B cell (primary cell): ENCODE data around the gene GRID1. TPM values are rescaled to one million over a fixed set of nuclear protein-coding genes. Genes with fewer than 3 reads are reported as not detected.

ENCODE experiments used
- ATAC-seq: fragments of 200-7000 bp; cut with Tn5 transposase; one replicate; pipeline ENCODE4 v1.10.0; 2021; ENCODE audit warnings: low read depth, mild to moderate bottlenecking, moderate number of reproducible peaks, moderate library complexity
- CTCF ChIA-PET: fragments of 350-600 bp; sonication (Branson Sonifier 250); formaldehyde crosslinking; loops from one replicate; lab custom pipeline; 2021; ENCODE audit warnings: antibody characterized with exemption, inconsistent platforms; lab: Charles Lee
- POLR2A ChIA-PET: fragments of 350-600 bp; sonication (Branson Sonifier 250); formaldehyde crosslinking; loops from one replicate; lab custom pipeline; 2021; ENCODE audit warnings: antibody characterized with exemption; lab: Charles Lee
- DNase-seq: peaks from one replicate; pipeline ENCODE4 v3.0.0; 2013
- H2AFZ ChIP-seq: 2 replicates; pipeline ENCODE4 v1.6.1; 2012; ENCODE audit warnings: mild to moderate bottlenecking, low read depth, low read length; ENCODE audit not compliant: insufficient read depth, poor library complexity, severe bottlenecking
- H3K27ac ChIP-seq, 2 donors: 1 replicate in 1 of 2; 2 replicates in 1 of 2; pipeline ENCODE4 v1.5.1; 2012 to 2013; ENCODE audit warnings: low read length in 2 of 2, mild to moderate bottlenecking in 2 of 2, moderate library complexity in 1 of 2
- H3K27me3 ChIP-seq, 4 experiments: fragments of 200-600 bp in 1 of 4; sonication (generic) in 1 of 4; replicated peaks in 1 of 4; 1 replicate in 2 of 4; 2 replicates in 2 of 4; pipeline versions ENCODE4 v1.6.1 to v1.7.0; 2013 to 2016; ENCODE audit warnings: low read length in 3 of 4, mild to moderate bottlenecking in 2 of 4, mixed read lengths in 1 of 4, moderate library complexity in 1 of 4; ENCODE audit not compliant: insufficient read depth in 4 of 4, control insufficient read depth in 3 of 4; ENCODE audit errors: control extremely low read depth in 1 of 4
- H3K36me3 ChIP-seq, 2 experiments: replicated peaks in 1 of 2; 1 replicate in 1 of 2; 2 replicates in 1 of 2; pipeline versions ENCODE4 v1.6.1 to v1.7.1; 2013; ENCODE audit warnings: low read length in 1 of 2; ENCODE audit not compliant: insufficient read depth in 2 of 2, control insufficient read depth in 1 of 2; ENCODE audit errors: control extremely low read depth in 1 of 2, extremely low read depth in 1 of 2
- H3K4me1 ChIP-seq, 2 donors: fragments of 200-600 bp in 1 of 2; sonication (generic) in 1 of 2; 1 replicate in 1 of 2; 2 replicates in 1 of 2; pipeline versions ENCODE4 v1.5.1 to v1.6.1; 2013 to 2017; ENCODE audit warnings: low read length in 2 of 2; ENCODE audit not compliant: control insufficient read depth in 2 of 2, insufficient read depth in 2 of 2
- H3K4me2 ChIP-seq: replicated peaks from 2 replicates; pipeline ENCODE3; 2012; ENCODE audit warnings: mild to moderate bottlenecking, low read depth, low read length; ENCODE audit not compliant: poor library complexity, severe bottlenecking
- H3K4me3 ChIP-seq, 5 experiments: fragments of 200-600 bp in 1 of 5; sonication (generic) in 1 of 5; 1 replicate in 3 of 5; 2 replicates in 2 of 5; pipeline versions ENCODE4 v1.5.1 to v1.7.0; 2011 to 2016; ENCODE audit warnings: low read length in 4 of 5, mild to moderate bottlenecking in 4 of 5, low read depth in 2 of 5, control low read depth in 1 of 5, moderate library complexity in 1 of 5; ENCODE audit not compliant: insufficient read depth in 1 of 5; ENCODE audit errors: control extremely low read depth in 1 of 5, extremely low read depth in 1 of 5
- H3K79me2 ChIP-seq: fragments of 200-600 bp; sonication (generic); one replicate; pipeline ENCODE4 v1.6.0; 2016; ENCODE audit warnings: low read length; ENCODE audit not compliant: control insufficient read depth, insufficient read depth
- H3K9ac ChIP-seq: fragments of 200-600 bp; sonication (generic); 2 replicates; pipeline ENCODE4 v1.6.1; 2017; ENCODE audit warnings: mild to moderate bottlenecking, low read length, moderate library complexity
- H3K9me3 ChIP-seq, 3 donors: one replicate each; pipeline versions ENCODE4 v1.6.1 to v1.7.1; 2013; ENCODE audit warnings: low read length in 2 of 3; ENCODE audit not compliant: control insufficient read depth in 2 of 3, insufficient read depth in 1 of 3; ENCODE audit errors: control extremely low read depth in 1 of 3
- H4K20me1 ChIP-seq: 2 replicates; pipeline ENCODE4 v1.6.0; 2012; ENCODE audit warnings: mild to moderate bottlenecking, low read length; ENCODE audit not compliant: insufficient read depth, control insufficient read depth, poor library complexity, severe bottlenecking
- H3K27ac Mint-ChIP-seq: one replicate; pipeline ENCODE4 v1.8.0; 2021; ENCODE audit warnings: mixed read lengths
- H3K27me3 Mint-ChIP-seq: one replicate; pipeline ENCODE4 v1.8.0; 2021; ENCODE audit warnings: mixed read lengths
- H3K4me1 Mint-ChIP-seq: one replicate; pipeline ENCODE4 v1.8.0; 2021; ENCODE audit warnings: mixed read lengths
- H3K4me3 Mint-ChIP-seq: one replicate; pipeline ENCODE4 v1.8.0; 2021; ENCODE audit warnings: mixed read lengths
- H3K9me3 Mint-ChIP-seq: one replicate; pipeline ENCODE4 v1.8.0; 2022; ENCODE audit warnings: mixed read lengths; ENCODE audit not compliant: insufficient read depth
- EZH2 ChIP-seq: IDR thresholded peaks from 2 replicates; pipeline ENCODE4 v1.6.1; 2012; ENCODE audit warnings: borderline replicate concordance, low read depth, mild to moderate bottlenecking, moderate library complexity, low read length; ENCODE audit not compliant: insufficient read depth, poor library complexity, severe bottlenecking
- WGBS: methylation state at CpG from one replicate; pipeline ENCODE4 v1.1.5; 2013; ENCODE audit warnings: missing lambda C conversion rate; ENCODE audit not compliant: insufficient coverage; 5-methylcytosine and 5-hydroxymethylcytosine counted together
- intact Hi-C: fragments of 100-400 bp; cut with micrococcal nuclease; formaldehyde crosslinking; loops from one replicate; pipeline ENCODE4 v1.10.0; 2022
- polyA plus RNA-seq: library from polyadenylated mRNA; depleted of rRNA; stranded (reverse); fragments of >200 nt; gene quantifications from 2 replicates; pipeline ENCODE4 v1.2.3, GENCODE V29; 2012
- total RNA-seq, 2 donors: library from RNA; stranded (reverse); fragments of 120-200 nt in 1 of 2; gene quantifications; 1 replicate in 1 of 2; 2 replicates in 1 of 2; pipeline versions ENCODE4 v1.2.3 to v1.2.4, GENCODE V29; 2013 to 2022
- TF ChIP-seq, protein P1 (sequence below): fragments of 200-600 bp; IDR thresholded peaks from one replicate; pipeline ENCODE4 v1.8.0; 2022; ENCODE audit warnings: antibody characterized with exemption, mild to moderate bottlenecking

The GRID1 gene
- total and polyA plus RNA-seq, 2 donors (not counting 1 experiment from before 2014, with no cell fraction given), result not detected

DNA sequence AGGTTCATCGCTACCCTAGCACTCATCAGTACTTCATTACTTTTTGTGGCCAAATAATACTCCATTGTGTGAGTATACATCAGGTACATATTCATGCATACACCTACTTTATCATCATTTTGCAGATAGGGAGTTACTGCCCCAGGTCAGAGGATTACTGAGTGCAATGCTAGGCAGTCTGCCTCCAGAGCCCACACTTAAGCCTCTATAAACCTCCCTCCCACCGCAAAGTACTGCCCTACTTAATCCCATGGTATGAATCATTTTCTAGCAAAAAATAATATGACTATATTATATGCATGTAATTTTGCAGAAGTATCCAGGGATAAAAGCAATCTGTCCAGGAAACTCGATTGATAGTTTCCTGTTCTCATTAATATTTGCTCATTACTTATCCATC lies 194.3 kb downstream of the GRID1 start:
- Histone ChIP-seq H3K9me3 (no peaks in the 10 kb centered on the region), H3K79me2 (no peaks in the 10 kb centered on the region), H3K27ac (no peak overlapping the region), H3K9ac (no peak overlapping the region), H3K36me3 (no peaks in the 10 kb centered on the region), H3K4me3 (no peak overlapping the region), H4K20me1 (no peaks in the 10 kb centered on the region), H3K27me3 (no peaks in the 10 kb centered on the region), H3K4me2 (no peak overlapping the region), H3K4me1 (peaks cover 11 to 12% of the 10 kb centered on the region in 2 donors), H2AFZ (no peak overlapping the region)
- Mint-ChIP-seq H3K4me1 (peaks cover 13% of the 10 kb centered on the region), H3K4me3 (no peak overlapping the region), H3K27ac (no peak overlapping the region), H3K9me3 (no peaks in the 10 kb centered on the region), H3K27me3 (no peaks in the 10 kb centered on the region)
- POLR2A ChIA-PET, result no interaction called here
- ATAC-seq (no peak), DNase-seq (no peak)
- CTCF ChIA-PET, result no interaction called here
- WGBS, result no CpG with 5 or more reads among the region's 3 CpGs
- intact Hi-C loops, result no loop called here
- no peak for TF ChIP-seq EZH2
- TF ChIP-seq, protein P1, sequence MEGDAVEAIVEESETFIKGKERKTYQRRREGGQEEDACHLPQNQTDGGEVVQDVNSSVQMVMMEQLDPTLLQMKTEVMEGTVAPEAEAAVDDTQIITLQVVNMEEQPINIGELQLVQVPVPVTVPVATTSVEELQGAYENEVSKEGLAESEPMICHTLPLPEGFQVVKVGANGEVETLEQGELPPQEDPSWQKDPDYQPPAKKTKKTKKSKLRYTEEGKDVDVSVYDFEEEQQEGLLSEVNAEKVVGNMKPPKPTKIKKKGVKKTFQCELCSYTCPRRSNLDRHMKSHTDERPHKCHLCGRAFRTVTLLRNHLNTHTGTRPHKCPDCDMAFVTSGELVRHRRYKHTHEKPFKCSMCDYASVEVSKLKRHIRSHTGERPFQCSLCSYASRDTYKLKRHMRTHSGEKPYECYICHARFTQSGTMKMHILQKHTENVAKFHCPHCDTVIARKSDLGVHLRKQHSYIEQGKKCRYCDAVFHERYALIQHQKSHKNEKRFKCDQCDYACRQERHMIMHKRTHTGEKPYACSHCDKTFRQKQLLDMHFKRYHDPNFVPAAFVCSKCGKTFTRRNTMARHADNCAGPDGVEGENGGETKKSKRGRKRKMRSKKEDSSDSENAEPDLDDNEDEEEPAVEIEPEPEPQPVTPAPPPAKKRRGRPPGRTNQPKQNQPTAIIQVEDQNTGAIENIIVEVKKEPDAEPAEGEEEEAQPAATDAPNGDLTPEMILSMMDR, result no peak

DNA sequence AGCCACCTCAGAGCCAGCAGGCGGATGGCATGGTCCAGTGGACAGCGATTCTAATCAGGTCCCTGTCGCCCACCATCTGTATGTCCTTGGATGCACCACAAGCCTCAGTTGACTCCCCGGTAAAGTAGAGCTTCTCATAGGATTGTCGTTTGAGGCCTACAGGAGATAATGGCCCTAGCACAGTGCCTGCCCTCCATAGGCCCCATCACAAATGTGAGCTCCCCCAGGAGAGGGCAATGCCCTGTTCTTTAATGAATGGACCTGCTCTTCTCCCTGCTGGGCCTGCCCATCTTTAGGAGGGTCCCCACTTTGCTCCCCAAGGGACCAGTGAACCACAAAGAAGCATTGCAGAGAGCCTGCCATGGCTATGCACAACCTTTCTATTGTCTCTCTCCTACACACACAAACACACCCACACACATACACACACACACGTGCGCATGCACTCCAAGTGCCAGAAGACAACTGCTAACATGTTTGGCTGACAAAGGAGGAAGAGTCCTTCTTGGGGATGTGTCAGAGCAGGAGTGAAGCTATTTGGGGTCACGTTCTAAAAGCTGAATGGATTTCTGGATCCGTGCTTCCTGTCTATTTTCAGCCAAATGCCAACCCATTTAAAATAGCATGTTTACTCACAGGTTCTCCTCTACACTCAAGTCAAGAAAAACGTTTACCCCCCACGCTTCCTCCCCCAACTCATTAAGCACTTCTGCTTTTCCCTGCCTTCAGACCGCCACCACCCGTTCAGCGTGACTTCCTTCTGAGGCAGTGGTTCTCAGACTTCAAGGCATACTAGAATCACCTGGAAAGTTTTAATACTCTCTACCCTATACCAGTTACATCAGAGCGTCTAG lies 196.1 kb downstream of the GRID1 start:
- Histone ChIP-seq H4K20me1 (no peaks in the 10 kb centered on the region), H3K79me2 (no peaks in the 10 kb centered on the region), H3K36me3 (no peaks in the 10 kb centered on the region), H3K27ac (no peak overlapping the region), H3K4me2 (no peak overlapping the region), H3K9me3 (no peaks in the 10 kb centered on the region), H3K4me3 (no peak overlapping the region), H3K27me3 (no peaks in the 10 kb centered on the region), H3K4me1 (peaks cover 11 to 12% of the 10 kb centered on the region in 2 donors), H3K9ac (no peak overlapping the region), H2AFZ (no peak overlapping the region)
- no peak for ATAC-seq
- H3K27me3 Mint-ChIP-seq, result no peaks in the 10 kb centered on the region
- TF ChIP-seq EZH2, result no peak
- TF ChIP-seq, protein P1, result no peak
- POLR2A ChIA-PET, result no interaction called here
- CTCF ChIA-PET, result no interaction called here
- no peaks in the 10 kb centered on the region for H3K9me3 Mint-ChIP-seq
- peaks cover 13% of the 10 kb centered on the region for H3K4me1 Mint-ChIP-seq
- no peak overlapping the region for H3K27ac Mint-ChIP-seq
- intact Hi-C loops, result no loop called here
- WGBS, result 45% methylated on average over 11 of the region's 15 CpGs
- H3K4me3 Mint-ChIP-seq, result no peak overlapping the region
- no peak for DNase-seq
